ENCODE data around the gene BMPR1B.

- TF ChIP-seq CTCF (IDR thresholded peaks at IDR 0.05; ENCODE audit: low read length) (no peak), EZH2 (optimal IDR thresholded peaks at IDR 0.05; ENCODE audit: low read depth, low read length) (no peak), EZH2phosphoT487 (IDR thresholded peaks at IDR 0.05; ENCODE audit: low read length) (no peak)
Measured at GRCh38 chr4:94941706-94942105, 184.0 kb downstream of the BMPR1B start.

All from MM.1S (cell line).